Caco-2 (cell line): ENCODE data around the gene CFAP61. TPM values are rescaled to one million over a fixed set of nuclear protein-coding genes. Genes with fewer than 3 reads are reported as not detected.
A peak's percentile ranks its signal among the peaks of the same experiment; 100 is the strongest.

Experiments used
- BruUV-seq: library from RNA; stranded (reverse); fragments of 400-500 nt; replicated peaks from 2 replicates; lab custom pipeline; 2021; lab: Mats Ljungman, UMichigan
- CTCF ChIA-PET: fragments of 300-600 bp; sonication (Branson Sonifier 250); formaldehyde crosslinking; loops from one replicate; lab custom pipeline; 2022; ENCODE audit warnings: antibody characterized with exemption; lab: Charles Lee
- POLR2A ChIA-PET: fragments of 300-600 bp; sonication (Branson Sonifier 250); formaldehyde crosslinking; loops from one replicate; lab custom pipeline; 2022; ENCODE audit warnings: antibody characterized with exemption; lab: Charles Lee
- DNase-seq, 2 experiments: peaks; one replicate each; pipeline versions ENCODE4 v3.0.0 to v3.0.0-alpha.2; 2020 to 2022
- H3K27me3 ChIP-seq: replicated peaks from 2 replicates; pipeline ENCODE4 v1.6.0; 2011; ENCODE audit warnings: low read length; ENCODE audit not compliant: control insufficient read depth, insufficient read depth
- H3K36me3 ChIP-seq: 2 replicates; pipeline ENCODE4 v1.5.1; 2011; ENCODE audit warnings: low read length; ENCODE audit not compliant: control insufficient read depth, insufficient read depth
- H3K4me1 ChIP-seq: fragments of 250-450 bp; sonication (Bioruptor Pico); 2 replicates; pipeline ENCODE4 v1.5.1; 2020; ENCODE audit warnings: mild to moderate bottlenecking
- H3K4me3 ChIP-seq: 2 replicates; pipeline ENCODE4 v1.5.1; 2011; ENCODE audit warnings: low read depth, mild to moderate bottlenecking, control low read depth, low read length
- H3K9me3 ChIP-seq: fragments of 250-450 bp; sonication (Bioruptor Pico); 2 replicates; pipeline ENCODE4 v1.5.1; 2020; ENCODE audit warnings: mild to moderate bottlenecking, moderate library complexity
- H3K27ac Mint-ChIP-seq: one replicate; pipeline ENCODE4 v1.8.0; 2022; ENCODE audit warnings: mixed read lengths; ENCODE audit not compliant: unreplicated experiment
- H3K27me3 Mint-ChIP-seq: one replicate; pipeline ENCODE4 v1.8.0; 2022; ENCODE audit warnings: mixed read lengths; ENCODE audit not compliant: insufficient read depth, unreplicated experiment
- H3K36me3 Mint-ChIP-seq: one replicate; pipeline ENCODE4 v1.8.0; 2022; ENCODE audit warnings: mild to moderate bottlenecking, mixed read lengths; ENCODE audit not compliant: insufficient read depth, unreplicated experiment
- H3K4me1 Mint-ChIP-seq: one replicate; pipeline ENCODE4 v1.8.0; 2022; ENCODE audit warnings: low read depth, mixed read lengths; ENCODE audit not compliant: unreplicated experiment
- H3K4me3 Mint-ChIP-seq: one replicate; pipeline ENCODE4 v1.8.0; 2022; ENCODE audit warnings: mild to moderate bottlenecking, moderate library complexity, mixed read lengths; ENCODE audit not compliant: unreplicated experiment
- H3K9me3 Mint-ChIP-seq: one replicate; pipeline ENCODE4 v1.8.0; 2022; ENCODE audit warnings: mixed read lengths; ENCODE audit not compliant: unreplicated experiment
- CTCF ChIP-seq, 2 experiments: fragments of 200-600 bp in 1 of 2; IDR thresholded peaks; 1 replicate in 1 of 2; 2 replicates in 1 of 2; pipeline versions ENCODE4 v1.5.1 to v1.8.0; 2011 to 2022; ENCODE audit warnings: antibody characterized with exemption in 1 of 2, control low read depth in 1 of 2, inconsistent platforms in 1 of 2, low read depth in 1 of 2, low read length in 1 of 2, mild to moderate bottlenecking in 1 of 2, moderate library complexity in 1 of 2; ENCODE audit not compliant: insufficient read depth in 1 of 2, severe bottlenecking in 1 of 2, unreplicated experiment in 1 of 2
- intact Hi-C: fragments of 100-400 bp; cut with micrococcal nuclease; formaldehyde crosslinking; loops from one replicate; pipeline ENCODE4 v1.10.0; 2022; ENCODE audit not compliant: unreplicated experiment
- total RNA-seq: library from RNA; stranded (reverse); gene quantifications from 2 replicates; pipeline ENCODE4 v1.2.3, GENCODE V29; 2022

Gene CFAP61
- total RNA-seq, 1 experiment from 2014 or later = not detected

- Mint-ChIP-seq H3K4me3 (no peak overlapping the region), H3K9me3 (peaks cover 43% of the 10 kb centered on the region), H3K27me3 (no peaks in the 10 kb centered on the region), H3K27ac (no peak overlapping the region), H3K36me3 (peaks cover 5% of the 10 kb centered on the region), H3K4me1 (no peaks in the 10 kb centered on the region)
- H3K36me3 ChIP-seq = no peaks in the 10 kb centered on the region
- BruUV-seq = no TSS peak
- CTCF ChIA-PET = interaction anchor here (1.1 kb wide), 1 partner anchor 463 kb away, joined by 5 read pairs; no protein-coding TSS in a partner anchor
- H3K4me3 ChIP-seq = no peak overlapping the region
- POLR2A ChIA-PET = interaction anchor here (0.5 kb wide), 1 partner anchor 78 kb away, joined by 4 read pairs; the partner anchor contains the start of gene CRNKL1
- no peaks in the 10 kb centered on the region for H3K27me3 ChIP-seq
- intact Hi-C loops = loop anchor here (2.0 to 10.0 kb wide), 2 partner anchors 234 to 462 kb away; partner anchors contain the start of gene INSM1
- peak in 1 of 2 experiments; percentile 28 for DNase-seq
- peak; percentile 16 to 28 for TF ChIP-seq CTCF (IDR thresholded peaks at IDR 0.05; ENCODE audit: insufficient read depth in 1 of 2, low read depth in 1 of 2, low read length in 1 of 2, severe bottlenecking in 1 of 2, unreplicated experiment in 1 of 2)
- peaks cover 7% of the 10 kb centered on the region for H3K4me1 ChIP-seq
- peaks cover 36% of the 10 kb centered on the region for H3K9me3 ChIP-seq
Measured at GRCh38 chr20:20130399-20130798, 78.1 kb downstream of the CFAP61 start.

- intact Hi-C loops = loop anchor here (10.0 kb wide), 1 partner anchor 230 kb away; the partner anchor contains the start of gene INSM1
- peak in 1 of 2 experiments; percentile 47 for DNase-seq
- H3K4me1 ChIP-seq = peaks cover 16% of the 10 kb centered on the region
- no peaks in the 10 kb centered on the region for H3K27me3 Mint-ChIP-seq
- ChIA-PET CTCF (no interaction called here), POLR2A (no interaction called here)
- no peak overlapping the region for H3K4me3 Mint-ChIP-seq
- no peak for TF ChIP-seq CTCF (IDR thresholded peaks at IDR 0.05; ENCODE audit: insufficient read depth in 1 of 2, low read depth in 1 of 2, low read length in 1 of 2, severe bottlenecking in 1 of 2, unreplicated experiment in 1 of 2)
- H3K9me3 ChIP-seq = peaks cover 41% of the 10 kb centered on the region
- H3K36me3 Mint-ChIP-seq = peaks cover 5% of the 10 kb centered on the region
- H3K4me1 Mint-ChIP-seq = no peaks in the 10 kb centered on the region
- no peaks in the 10 kb centered on the region for H3K36me3 ChIP-seq
- BruUV-seq = no TSS peak
- H3K9me3 Mint-ChIP-seq = peaks cover 30% of the 10 kb centered on the region
- no peak overlapping the region for H3K4me3 ChIP-seq
- no peaks in the 10 kb centered on the region for H3K27me3 ChIP-seq
- no peak overlapping the region for H3K27ac Mint-ChIP-seq
Measured at GRCh38 chr20:20134941-20135575, 82.7 kb downstream of the CFAP61 start.

DNA sequence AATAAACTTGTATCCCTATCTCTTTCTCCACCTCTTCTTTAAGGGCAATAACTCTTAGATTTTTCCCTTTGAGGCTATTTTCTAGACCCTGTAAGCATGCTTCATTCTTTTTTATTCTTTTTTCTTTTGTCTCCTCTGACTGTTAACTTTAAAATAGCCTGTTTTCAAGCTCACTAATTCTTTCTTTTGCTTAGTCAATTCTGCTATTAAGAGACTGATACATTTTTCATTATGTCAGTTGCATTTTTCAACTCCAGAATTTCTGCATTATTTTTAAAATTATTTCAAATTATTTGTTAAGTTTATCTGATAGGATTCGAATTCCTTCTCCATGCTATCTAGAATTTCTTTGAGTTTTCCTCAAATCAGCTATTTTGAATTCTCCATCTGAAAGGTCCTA is 84.0 kb downstream of the CFAP61 start:
- no peak for TF ChIP-seq CTCF (IDR thresholded peaks at IDR 0.05; ENCODE audit: insufficient read depth in 1 of 2, low read depth in 1 of 2, low read length in 1 of 2, severe bottlenecking in 1 of 2, unreplicated experiment in 1 of 2)
- Histone ChIP-seq H3K4me1 (peaks cover 16% of the 10 kb centered on the region), H3K4me3 (no peak overlapping the region), H3K9me3 (peaks cover 35% of the 10 kb centered on the region), H3K36me3 (no peaks in the 10 kb centered on the region), H3K27me3 (no peaks in the 10 kb centered on the region)
- ChIA-PET CTCF (no interaction called here), POLR2A (no interaction called here)
- Mint-ChIP-seq H3K4me3 (no peak overlapping the region), H3K27me3 (no peaks in the 10 kb centered on the region), H3K9me3 (peaks cover 19% of the 10 kb centered on the region), H3K4me1 (no peaks in the 10 kb centered on the region), H3K36me3 (no peaks in the 10 kb centered on the region), H3K27ac (no peak overlapping the region)
- DNase-seq = no peak
- intact Hi-C loops = loop anchor here (10.0 kb wide), 1 partner anchor 228 kb away; the partner anchor contains the start of gene INSM1
- BruUV-seq = no TSS peak
